Measurements from ENCODE around the gene KLHDC10. TPM values are rescaled to one million over a fixed set of nuclear protein-coding genes. Genes with fewer than 3 reads are reported as not detected.
"Not testable (repeated sequence)": the region's sequence is repeated elsewhere in the genome, so short reads cannot be mapped to it uniquely, and the experiment has no call there.

KLHDC10 gene
- total and polyA plus RNA-seq, 2 donors (not counting 1 experiment from before 2014, with no cell fraction given): 28.5 to 29.1 TPM

GRCh38 chr7:130071701-130072622, 1.6 kb downstream of the KLHDC10 start:
- H3K27ac ChIP-seq (ENCODE audit: insufficient read depth, low read length): no peak overlapping the region
- peak overlapping the region; percentile 37 for H3K9ac ChIP-seq (ENCODE audit: insufficient read depth, low read length)
- peaks cover 46% of the 10 kb centered on the region for H3K79me2 ChIP-seq (ENCODE audit: control insufficient read depth, insufficient read depth, low read length)
- no peak overlapping the region for H2AFZ ChIP-seq (ENCODE audit: low read length)
- no peaks in the 10 kb centered on the region for H3K36me3 ChIP-seq (ENCODE audit: control insufficient read depth, insufficient read depth, low read length)
- H3K9me3 ChIP-seq (ENCODE audit: control insufficient read depth, insufficient read depth, low read depth, low read length): no peaks in the 10 kb centered on the region
- no peaks in the 10 kb centered on the region for H3K27me3 ChIP-seq (ENCODE audit: control insufficient read depth, insufficient read depth, low read length)
- H4K20me1 ChIP-seq (ENCODE audit: control insufficient read depth, extremely low read depth, insufficient read depth, low read length): no peaks in the 10 kb centered on the region
- TF ChIP-seq EZH2 (IDR thresholded peaks at IDR 0.05; ENCODE audit: low read length, missing control alignments): no peak
- TF ChIP-seq, protein P1, sequence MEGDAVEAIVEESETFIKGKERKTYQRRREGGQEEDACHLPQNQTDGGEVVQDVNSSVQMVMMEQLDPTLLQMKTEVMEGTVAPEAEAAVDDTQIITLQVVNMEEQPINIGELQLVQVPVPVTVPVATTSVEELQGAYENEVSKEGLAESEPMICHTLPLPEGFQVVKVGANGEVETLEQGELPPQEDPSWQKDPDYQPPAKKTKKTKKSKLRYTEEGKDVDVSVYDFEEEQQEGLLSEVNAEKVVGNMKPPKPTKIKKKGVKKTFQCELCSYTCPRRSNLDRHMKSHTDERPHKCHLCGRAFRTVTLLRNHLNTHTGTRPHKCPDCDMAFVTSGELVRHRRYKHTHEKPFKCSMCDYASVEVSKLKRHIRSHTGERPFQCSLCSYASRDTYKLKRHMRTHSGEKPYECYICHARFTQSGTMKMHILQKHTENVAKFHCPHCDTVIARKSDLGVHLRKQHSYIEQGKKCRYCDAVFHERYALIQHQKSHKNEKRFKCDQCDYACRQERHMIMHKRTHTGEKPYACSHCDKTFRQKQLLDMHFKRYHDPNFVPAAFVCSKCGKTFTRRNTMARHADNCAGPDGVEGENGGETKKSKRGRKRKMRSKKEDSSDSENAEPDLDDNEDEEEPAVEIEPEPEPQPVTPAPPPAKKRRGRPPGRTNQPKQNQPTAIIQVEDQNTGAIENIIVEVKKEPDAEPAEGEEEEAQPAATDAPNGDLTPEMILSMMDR (conservative IDR thresholded peaks at IDR 0.05 in 1 of 2, IDR thresholded peaks at IDR 0.05 in 1 of 2; ENCODE audit: low read depth in 1 of 2, low read length in 2 of 2): peak; percentile 96 to 97
- H3K4me3 ChIP-seq (replicated peaks in 1 of 4; ENCODE audit: control extremely low read depth in 1 of 4, insufficient read depth in 1 of 4, low read depth in 3 of 4, low read length in 4 of 4): peak overlapping the region; percentile 64 to 99 (median 98)
- H3K4me1 ChIP-seq (ENCODE audit: control insufficient read depth, extremely low read depth, insufficient read depth, low read length): no peaks in the 10 kb centered on the region
- peak; percentile 86 to 91 for DNase-seq (ENCODE audit: low read depth in 2 of 2)
- H3K4me2 ChIP-seq (ENCODE audit: extremely low read depth, insufficient read depth, low read length): peak overlapping the region; percentile 98

DNA sequence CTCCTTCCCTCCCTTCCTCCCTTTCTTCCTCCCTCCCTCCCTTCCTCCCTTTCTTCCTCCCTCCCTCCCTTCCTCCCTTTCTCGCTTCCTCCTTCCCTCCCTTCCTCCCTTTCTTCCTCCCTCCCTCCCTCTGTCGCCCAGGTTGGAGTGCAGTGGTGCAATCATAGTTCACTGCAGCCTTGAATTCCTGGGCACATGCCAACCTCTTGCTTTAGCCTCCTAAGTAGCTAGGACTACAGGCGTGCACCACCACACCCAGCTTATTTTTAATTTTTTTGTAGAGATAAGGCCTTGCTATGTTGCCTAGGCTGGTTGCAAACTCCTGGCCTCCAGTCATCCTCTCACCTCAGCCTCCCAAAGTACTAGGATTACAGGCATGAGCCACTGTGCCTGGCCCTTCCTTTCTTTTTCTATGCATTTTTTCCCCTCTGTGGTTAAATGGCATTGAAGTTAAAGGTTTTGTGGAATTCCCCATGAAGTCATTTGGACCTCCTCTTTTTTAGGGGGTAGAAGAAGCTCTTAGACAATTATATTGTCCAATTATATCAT, 9.6 kb downstream of the KLHDC10 start:
- H3K4me2 ChIP-seq (ENCODE audit: extremely low read depth, insufficient read depth, low read length): no peak overlapping the region
- H3K27me3 ChIP-seq (ENCODE audit: control insufficient read depth, insufficient read depth, low read length): no peaks in the 10 kb centered on the region
- H3K4me3 ChIP-seq (replicated peaks in 1 of 4; ENCODE audit: control extremely low read depth in 1 of 4, insufficient read depth in 1 of 4, low read depth in 3 of 4, low read length in 4 of 4): no peak overlapping the region
- H3K4me1 ChIP-seq (ENCODE audit: control insufficient read depth, extremely low read depth, insufficient read depth, low read length): peaks cover 2% of the 10 kb centered on the region
- peaks cover 22% of the 10 kb centered on the region for H3K79me2 ChIP-seq (ENCODE audit: control insufficient read depth, insufficient read depth, low read length)
- H3K27ac ChIP-seq (ENCODE audit: insufficient read depth, low read length): no peak overlapping the region
- no peak overlapping the region for H3K9ac ChIP-seq (ENCODE audit: insufficient read depth, low read length)
- H3K9me3 ChIP-seq (ENCODE audit: control insufficient read depth, insufficient read depth, low read depth, low read length): no peaks in the 10 kb centered on the region
- DNase-seq (ENCODE audit: low read depth in 2 of 2): no peak
- TF ChIP-seq, protein P1 (conservative IDR thresholded peaks at IDR 0.05 in 1 of 2, IDR thresholded peaks at IDR 0.05 in 1 of 2; ENCODE audit: low read depth in 1 of 2, low read length in 2 of 2): no peak
- TF ChIP-seq EZH2 (IDR thresholded peaks at IDR 0.05; ENCODE audit: low read length, missing control alignments): no peak
- no peak overlapping the region for H2AFZ ChIP-seq (ENCODE audit: low read length)
- H4K20me1 ChIP-seq (ENCODE audit: control insufficient read depth, extremely low read depth, insufficient read depth, low read length): no peaks in the 10 kb centered on the region
- no peaks in the 10 kb centered on the region for H3K36me3 ChIP-seq (ENCODE audit: control insufficient read depth, insufficient read depth, low read length)

- H3K79me2 ChIP-seq (ENCODE audit: control insufficient read depth, insufficient read depth, low read length); H3K27ac ChIP-seq (ENCODE audit: insufficient read depth, low read length); H4K20me1 ChIP-seq (ENCODE audit: control insufficient read depth, extremely low read depth, insufficient read depth, low read length): not testable (repeated sequence)
Observed at GRCh38 chr7:130083497-130083896, 13.2 kb downstream of the KLHDC10 start.

More at GRCh38 chr7:130083497-130083896, 13.2 kb downstream of the KLHDC10 start:
- not testable (repeated sequence) for H3K27me3 ChIP-seq (ENCODE audit: control insufficient read depth, insufficient read depth, low read length); H3K36me3 ChIP-seq (ENCODE audit: control insufficient read depth, insufficient read depth, low read length); DNase-seq (ENCODE audit: low read depth in 2 of 2); H2AFZ ChIP-seq (ENCODE audit: low read length); H3K9ac ChIP-seq (ENCODE audit: insufficient read depth, low read length); H3K4me2 ChIP-seq (ENCODE audit: extremely low read depth, insufficient read depth, low read length); H3K4me3 ChIP-seq (replicated peaks in 1 of 4; ENCODE audit: control extremely low read depth in 1 of 4, insufficient read depth in 1 of 4, low read depth in 3 of 4, low read length in 4 of 4); H3K4me1 ChIP-seq (ENCODE audit: control insufficient read depth, extremely low read depth, insufficient read depth, low read length); H3K9me3 ChIP-seq (ENCODE audit: control insufficient read depth, insufficient read depth, low read depth, low read length)
